Measurements from ENCODE around the gene TBC1D5.

GRCh38 chr3:17518189-17519059 is 224.0 kb downstream of the TBC1D5 start:
- TF ChIP-seq CTCF (IDR thresholded peaks at IDR 0.05) (no peak), TCF7L2 (IDR thresholded peaks at IDR 0.05; ENCODE audit: low read depth, low read length) (no peak), SIN3A (IDR thresholded peaks at IDR 0.05; ENCODE audit: borderline replicate concordance, insufficient read depth, low read depth, low read length) (no peak), REST (IDR thresholded peaks at IDR 0.05; ENCODE audit: insufficient read depth in 1 of 2, low read depth in 2 of 2, low read length in 1 of 2) (no peak)

Data from Panc1 (cell line).